ENCODE measurements around the gene STXBP5.

The STXBP5 gene

GRCh38 chr6:147212622-147213021 is 8.4 kb downstream of the STXBP5 start:
- no peak for DNase-seq

GRCh38 chr6:147213772-147214171 is 9.6 kb downstream of the STXBP5 start:
- DNase-seq, result no peak

GRCh38 chr6:147214248-147215227 is 10.3 kb downstream of the STXBP5 start:
- no peak for DNase-seq

GRCh38 chr6:147216915-147217314 is 12.7 kb downstream of the STXBP5 start:
- no peak for DNase-seq

- no peak for DNase-seq
Measured at GRCh38 chr6:147217840-147218404, 13.7 kb downstream of the STXBP5 start.

- DNase-seq, result no peak
Measured at GRCh38 chr6:147218797-147219196, 14.6 kb downstream of the STXBP5 start.

GRCh38 chr6:147219463-147219862 is 15.2 kb downstream of the STXBP5 start:
- DNase-seq, result no peak

GRCh38 chr6:147220345-147220744 is 16.1 kb downstream of the STXBP5 start:
- DNase-seq, result no peak

- DNase-seq, result no peak
Measured at GRCh38 chr6:147221739-147222138, 17.5 kb downstream of the STXBP5 start.

- peak; percentile 58 for DNase-seq
Measured at GRCh38 chr6:147222160-147222838, 18.1 kb downstream of the STXBP5 start.

GRCh38 chr6:147223736-147224135 is 19.5 kb downstream of the STXBP5 start:
- DNase-seq, result no peak

GRCh38 chr6:147226163-147226724 is 22.0 kb downstream of the STXBP5 start:
- DNase-seq, result no peak

- no peak for DNase-seq
Measured at GRCh38 chr6:147226877-147227276, 22.7 kb downstream of the STXBP5 start.

GRCh38 chr6:147227770-147228320 is 23.6 kb downstream of the STXBP5 start:
- DNase-seq, result no peak

- DNase-seq, result no peak
Measured at GRCh38 chr6:147231589-147231988, 27.4 kb downstream of the STXBP5 start.

GRCh38 chr6:147234685-147235084 is 30.5 kb downstream of the STXBP5 start:
- DNase-seq, result no peak

GRCh38 chr6:147238164-147238563 is 33.9 kb downstream of the STXBP5 start:
- no peak for DNase-seq

- no peak for DNase-seq
Measured at GRCh38 chr6:147238906-147239305, 34.7 kb downstream of the STXBP5 start.

- DNase-seq, result no peak
Measured at GRCh38 chr6:147244832-147245231, 40.6 kb downstream of the STXBP5 start.

GRCh38 chr6:147245693-147246092 is 41.5 kb downstream of the STXBP5 start:
- DNase-seq, result no peak

- no peak for DNase-seq
Measured at GRCh38 chr6:147246853-147247635, 42.8 kb downstream of the STXBP5 start.

GRCh38 chr6:147248859-147249258 is 44.6 kb downstream of the STXBP5 start:
- no peak for DNase-seq
